HepG2 (cell line): ENCODE results near the gene ASF1B. TPM values are rescaled to one million over a fixed set of nuclear protein-coding genes. Genes with fewer than 3 reads are reported as not detected.

Experiments used
- ARHGAP35 ChIP-seq: sonication (generic); formaldehyde crosslinking; IDR thresholded peaks from 2 replicates; pipeline ENCODE4 v1.9.0; 2022; ENCODE audit warnings: mild to moderate bottlenecking, inconsistent platforms, moderate library complexity, missing genetic modification reagents, borderline replicate concordance
- CCAR2 ChIP-seq: fragments of 200-400 bp; formaldehyde crosslinking; optimal IDR thresholded peaks from 2 replicates; pipeline ENCODE3; 2018; ENCODE audit warnings: low read depth, mild to moderate bottlenecking, low read length, moderate library complexity
- ESRRA ChIP-seq: sonication (generic); formaldehyde crosslinking; IDR thresholded peaks from 2 replicates; pipeline ENCODE4 v1.5.1; 2020; ENCODE audit warnings: mild to moderate bottlenecking, low read depth, missing genetic modification reagents
- HOXA3 ChIP-seq: sonication (generic); formaldehyde crosslinking; IDR thresholded peaks from 2 replicates; pipeline ENCODE4 v1.5.0; 2020; ENCODE audit warnings: missing genetic modification reagents
- KLF12 ChIP-seq: sonication (generic); formaldehyde crosslinking; IDR thresholded peaks from 2 replicates; pipeline ENCODE4 v1.4.0; 2020; ENCODE audit warnings: missing genetic modification reagents, borderline replicate concordance
- RBFOX2 ChIP-seq: fragments of 200-400 bp; formaldehyde crosslinking; IDR thresholded peaks from 2 replicates; pipeline ENCODE4 v1.6.1; 2017; ENCODE audit warnings: low read depth, mild to moderate bottlenecking, low read length
- RXRA ChIP-seq: sonication (generic); formaldehyde crosslinking; IDR thresholded peaks from 2 replicates; pipeline ENCODE4 v1.5.1; 2020; ENCODE audit warnings: missing genetic modification reagents
- SAP130 ChIP-seq: IDR thresholded peaks from 2 replicates; pipeline ENCODE4 v1.6.1; 2016; ENCODE audit warnings: low read depth
- SNAI1 ChIP-seq: sonication (generic); formaldehyde crosslinking; IDR thresholded peaks from 2 replicates; pipeline ENCODE4 v1.5.0; 2020; ENCODE audit warnings: mild to moderate bottlenecking, missing genetic modification reagents, borderline replicate concordance
- SOX6 ChIP-seq, 2 experiments: fragments of 450-650 bp in 1 of 2; sonication (generic) in 1 of 2; formaldehyde crosslinking in 1 of 2; IDR thresholded peaks; 2 replicates each; pipeline versions ENCODE4 v1.4.0 to v1.6.1; 2017 to 2020; ENCODE audit warnings: antibody characterized with exemption in 1 of 2, mild to moderate bottlenecking in 1 of 2, missing genetic modification reagents in 1 of 2
- TRIM24 ChIP-seq: sonication (generic); formaldehyde crosslinking; IDR thresholded peaks from 2 replicates; pipeline ENCODE4 v1.8.0; 2022; ENCODE audit warnings: mild to moderate bottlenecking, missing genetic modification reagents
- ZFP90 ChIP-seq: sonication (generic); formaldehyde crosslinking; IDR thresholded peaks from 2 replicates; pipeline ENCODE4 v1.8.0; 2022; ENCODE audit warnings: missing genetic modification reagents, mild to moderate bottlenecking, inconsistent platforms, borderline replicate concordance
- ZFY ChIP-seq: sonication (generic); formaldehyde crosslinking; IDR thresholded peaks from 2 replicates; pipeline ENCODE4 v1.4.0; 2020; ENCODE audit warnings: missing genetic modification reagents
- ZNF431 ChIP-seq: sonication (generic); formaldehyde crosslinking; IDR thresholded peaks from 2 replicates; pipeline ENCODE4 v1.9.0; 2022; ENCODE audit warnings: missing genetic modification reagents, low read depth, mild to moderate bottlenecking, borderline replicate concordance
- ZNF547 ChIP-seq: sonication (generic); formaldehyde crosslinking; IDR thresholded peaks from 2 replicates; pipeline ENCODE4 v1.5.1; 2020; ENCODE audit warnings: mild to moderate bottlenecking, missing genetic modification reagents
- ZNF562 ChIP-seq: sonication (generic); formaldehyde crosslinking; IDR thresholded peaks from 2 replicates; pipeline ENCODE4 v1.8.0; 2022; ENCODE audit warnings: missing genetic modification reagents, borderline replicate concordance
- ZNF761 ChIP-seq: sonication (generic); formaldehyde crosslinking; conservative IDR thresholded peaks from 2 replicates; pipeline ENCODE4 v1.4.0; 2020; ENCODE audit warnings: mild to moderate bottlenecking, missing genetic modification reagents
- ZSCAN21 ChIP-seq: sonication (generic); formaldehyde crosslinking; IDR thresholded peaks from 2 replicates; pipeline ENCODE4 v1.8.0; 2022; ENCODE audit warnings: mild to moderate bottlenecking, missing genetic modification reagents, moderate library complexity, borderline replicate concordance
- polyA plus RNA-seq, 8 experiments: library from polyadenylated mRNA; depleted of rRNA in 3 of 8; stranded (reverse) in 7 of 8; unstranded in 1 of 8; fragments of >200 nt; fragmentation: Illumina TruSeq in 4 of 8; extraction: Trizol in 4 of 8; gene quantifications; 2 replicates each; pipeline versions ENCODE4 v1.2.1 to v1.2.3, GENCODE V29; 2011 to 2016; ENCODE audit warnings: low read depth in 4 of 8, missing spikeins in 1 of 8, mixed read lengths in 1 of 8; ENCODE audit not compliant: insufficient read depth in 1 of 8
- total RNA-seq, 5 experiments: library from RNA; depleted of rRNA; stranded (reverse); fragments of >200 nt; fragmentation: Illumina TruSeq; extraction: Trizol; gene quantifications; 2 replicates each; pipeline ENCODE4 v1.2.3, GENCODE V29; 2016; ENCODE audit warnings: low read depth in 1 of 5
- TF ChIP-seq, protein P1 (sequence below): sonication (generic); formaldehyde crosslinking; IDR thresholded peaks from 2 replicates; pipeline ENCODE4 v1.8.1; 2022; ENCODE audit warnings: mild to moderate bottlenecking, missing genetic modification reagents
- TF ChIP-seq, protein P2 (sequence below): sonication (generic); formaldehyde crosslinking; IDR thresholded peaks from 2 replicates; pipeline ENCODE4 v1.4.0; 2020; ENCODE audit warnings: missing genetic modification reagents
- TF ChIP-seq, protein P3 (sequence below): sonication (generic); formaldehyde crosslinking; IDR thresholded peaks from 2 replicates; pipeline ENCODE4 v1.9.0; 2021; ENCODE audit warnings: missing genetic modification reagents, borderline replicate concordance
- TF ChIP-seq, protein P4 (sequence below): sonication (generic); formaldehyde crosslinking; IDR thresholded peaks from 2 replicates; pipeline ENCODE4 v1.4.0; 2020; ENCODE audit warnings: mild to moderate bottlenecking, missing genetic modification reagents
- TF ChIP-seq, protein P5 (sequence below): conservative IDR thresholded peaks from 2 replicates; pipeline ENCODE4 v1.6.1; 2018; ENCODE audit warnings: missing genetic modification reagents

Gene ASF1B
- total and polyA plus RNA-seq, 2 of the 13 experiments (the other 11 are each of a cell fraction or from before 2014, with no cell fraction given): 18.2 to 24.8 TPM

DNA sequence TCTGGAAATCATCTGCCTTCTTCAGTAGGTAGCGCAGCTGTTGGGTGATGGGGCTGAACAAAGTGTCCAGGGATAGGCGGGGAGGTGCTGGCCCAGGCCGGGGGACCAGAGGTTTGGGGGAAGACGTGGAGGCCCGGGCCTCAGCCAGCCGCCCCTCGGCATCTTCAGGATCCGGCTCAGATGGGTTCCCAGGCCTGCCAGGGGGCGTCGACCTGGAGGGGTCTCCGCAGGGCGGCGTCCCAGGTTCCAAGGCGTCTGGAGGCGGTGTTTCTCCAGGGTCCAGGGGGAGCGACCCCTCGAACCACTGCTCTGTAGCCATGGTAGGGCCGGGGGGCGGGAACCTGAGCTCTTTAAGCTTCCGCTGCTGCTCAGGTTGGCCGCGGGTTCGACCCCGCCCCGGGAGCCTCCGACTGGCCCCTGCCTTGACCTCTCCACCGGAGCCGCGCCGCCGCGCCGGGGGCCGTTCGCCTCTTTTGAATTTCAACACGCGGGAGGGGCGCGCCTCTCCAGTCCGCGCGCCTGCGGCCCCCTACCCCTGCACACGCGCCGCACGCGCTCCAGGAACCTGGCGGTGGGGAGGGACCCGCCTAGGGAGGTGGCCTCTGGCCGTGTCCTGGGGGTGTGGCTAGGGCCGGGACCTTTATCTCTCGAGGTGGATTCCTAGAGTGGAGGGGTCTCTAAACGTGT, 50.9 kb downstream of the ASF1B start, which contains the start of gene C19orf67 (continued):
- no peak for TF ChIP-seq ESRRA (CRISPR knock-in tag)
- TF ChIP-seq SOX6 (IDR thresholded peaks at IDR 0.05): no peak
- no peak for TF ChIP-seq SOX6 (CRISPR knock-in tag; IDR thresholded peaks at IDR 0.05)
- no peak for TF ChIP-seq TRIM24 (CRISPR knock-in tag)
- TF ChIP-seq ZNF562 (CRISPR knock-in tag): no peak
- no peak for TF ChIP-seq CCAR2
- TF ChIP-seq ZNF431: no peak
- TF ChIP-seq, protein P1, sequence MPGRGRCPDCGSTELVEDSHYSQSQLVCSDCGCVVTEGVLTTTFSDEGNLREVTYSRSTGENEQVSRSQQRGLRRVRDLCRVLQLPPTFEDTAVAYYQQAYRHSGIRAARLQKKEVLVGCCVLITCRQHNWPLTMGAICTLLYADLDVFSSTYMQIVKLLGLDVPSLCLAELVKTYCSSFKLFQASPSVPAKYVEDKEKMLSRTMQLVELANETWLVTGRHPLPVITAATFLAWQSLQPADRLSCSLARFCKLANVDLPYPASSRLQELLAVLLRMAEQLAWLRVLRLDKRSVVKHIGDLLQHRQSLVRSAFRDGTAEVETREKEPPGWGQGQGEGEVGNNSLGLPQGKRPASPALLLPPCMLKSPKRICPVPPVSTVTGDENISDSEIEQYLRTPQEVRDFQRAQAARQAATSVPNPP (CRISPR knock-in tag): no peak
- peak; percentile 8; the same call in 1 of the 2 replicates for TF ChIP-seq SAP130 (CRISPR knock-in tag)
- TF ChIP-seq, protein P2, sequence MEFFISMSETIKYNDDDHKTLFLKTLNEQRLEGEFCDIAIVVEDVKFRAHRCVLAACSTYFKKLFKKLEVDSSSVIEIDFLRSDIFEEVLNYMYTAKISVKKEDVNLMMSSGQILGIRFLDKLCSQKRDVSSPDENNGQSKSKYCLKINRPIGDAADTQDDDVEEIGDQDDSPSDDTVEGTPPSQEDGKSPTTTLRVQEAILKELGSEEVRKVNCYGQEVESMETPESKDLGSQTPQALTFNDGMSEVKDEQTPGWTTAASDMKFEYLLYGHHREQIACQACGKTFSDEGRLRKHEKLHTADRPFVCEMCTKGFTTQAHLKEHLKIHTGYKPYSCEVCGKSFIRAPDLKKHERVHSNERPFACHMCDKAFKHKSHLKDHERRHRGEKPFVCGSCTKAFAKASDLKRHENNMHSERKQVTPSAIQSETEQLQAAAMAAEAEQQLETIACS (CRISPR knock-in tag): peak; percentile 66
- no peak for TF ChIP-seq SNAI1 (CRISPR knock-in tag)
- TF ChIP-seq, protein P3, sequence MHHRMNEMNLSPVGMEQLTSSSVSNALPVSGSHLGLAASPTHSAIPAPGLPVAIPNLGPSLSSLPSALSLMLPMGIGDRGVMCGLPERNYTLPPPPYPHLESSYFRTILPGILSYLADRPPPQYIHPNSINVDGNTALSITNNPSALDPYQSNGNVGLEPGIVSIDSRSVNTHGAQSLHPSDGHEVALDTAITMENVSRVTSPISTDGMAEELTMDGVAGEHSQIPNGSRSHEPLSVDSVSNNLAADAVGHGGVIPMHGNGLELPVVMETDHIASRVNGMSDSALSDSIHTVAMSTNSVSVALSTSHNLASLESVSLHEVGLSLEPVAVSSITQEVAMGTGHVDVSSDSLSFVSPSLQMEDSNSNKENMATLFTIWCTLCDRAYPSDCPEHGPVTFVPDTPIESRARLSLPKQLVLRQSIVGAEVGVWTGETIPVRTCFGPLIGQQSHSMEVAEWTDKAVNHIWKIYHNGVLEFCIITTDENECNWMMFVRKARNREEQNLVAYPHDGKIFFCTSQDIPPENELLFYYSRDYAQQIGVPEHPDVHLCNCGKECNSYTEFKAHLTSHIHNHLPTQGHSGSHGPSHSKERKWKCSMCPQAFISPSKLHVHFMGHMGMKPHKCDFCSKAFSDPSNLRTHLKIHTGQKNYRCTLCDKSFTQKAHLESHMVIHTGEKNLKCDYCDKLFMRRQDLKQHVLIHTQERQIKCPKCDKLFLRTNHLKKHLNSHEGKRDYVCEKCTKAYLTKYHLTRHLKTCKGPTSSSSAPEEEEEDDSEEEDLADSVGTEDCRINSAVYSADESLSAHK (CRISPR knock-in tag): no peak
- 0 out of 2 replicates have a peak, but pooled peaks have one; percentile 48 for TF ChIP-seq ZFY (CRISPR knock-in tag)
- TF ChIP-seq KLF12 (CRISPR knock-in tag): peak; percentile 72; the same call in 1 of the 2 replicates
- peak; percentile 26; the same call in 1 of the 2 replicates for TF ChIP-seq HOXA3 (CRISPR knock-in tag)
- TF ChIP-seq, protein P4, sequence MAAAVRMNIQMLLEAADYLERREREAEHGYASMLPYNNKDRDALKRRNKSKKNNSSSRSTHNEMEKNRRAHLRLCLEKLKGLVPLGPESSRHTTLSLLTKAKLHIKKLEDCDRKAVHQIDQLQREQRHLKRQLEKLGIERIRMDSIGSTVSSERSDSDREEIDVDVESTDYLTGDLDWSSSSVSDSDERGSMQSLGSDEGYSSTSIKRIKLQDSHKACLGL (CRISPR knock-in tag): no peak
- peak; percentile 29; the same call in 1 of the 2 replicates for TF ChIP-seq RXRA (CRISPR knock-in tag)
- TF ChIP-seq, protein P5, sequence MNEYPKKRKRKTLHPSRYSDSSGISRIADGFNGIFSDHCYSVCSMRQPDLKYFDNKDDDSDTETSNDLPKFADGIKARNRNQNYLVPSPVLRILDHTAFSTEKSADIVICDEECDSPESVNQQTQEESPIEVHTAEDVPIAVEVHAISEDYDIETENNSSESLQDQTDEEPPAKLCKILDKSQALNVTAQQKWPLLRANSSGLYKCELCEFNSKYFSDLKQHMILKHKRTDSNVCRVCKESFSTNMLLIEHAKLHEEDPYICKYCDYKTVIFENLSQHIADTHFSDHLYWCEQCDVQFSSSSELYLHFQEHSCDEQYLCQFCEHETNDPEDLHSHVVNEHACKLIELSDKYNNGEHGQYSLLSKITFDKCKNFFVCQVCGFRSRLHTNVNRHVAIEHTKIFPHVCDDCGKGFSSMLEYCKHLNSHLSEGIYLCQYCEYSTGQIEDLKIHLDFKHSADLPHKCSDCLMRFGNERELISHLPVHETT (CRISPR knock-in tag): 0 out of 2 replicates have a peak, but pooled peaks have one; percentile 53
- no peak for TF ChIP-seq ZFP90 (CRISPR knock-in tag)
- TF ChIP-seq RBFOX2: peak; percentile 73
- no peak for TF ChIP-seq ZSCAN21
- TF ChIP-seq ZNF761 (CRISPR knock-in tag): no peak
- TF ChIP-seq ARHGAP35 (CRISPR knock-in tag): 0 out of 2 replicates have a peak, but pooled peaks have one; percentile 36
- TF ChIP-seq ZNF547: no peak
